ENCODE measurements around the gene TAF11L2.
"Not testable (repeated sequence)": the region's sequence is repeated elsewhere in the genome, so short reads cannot be mapped to it uniquely, and the experiment has no call there.

GRCh38 chr5:17518067-17518466, 20.0 kb downstream of the TAF11L2 start, which contains the start of gene TAF11L3:
- not testable (repeated sequence) for TF ChIP-seq CTCF (conservative IDR thresholded peaks at IDR 0.05; ENCODE audit: low read length); EZH2phosphoT487 (IDR thresholded peaks at IDR 0.05; ENCODE audit: borderline replicate concordance, low read depth, low read length)

Measured in OCI-LY7 (cell line).